Measurements from ENCODE around the gene SSTR4. TPM values are rescaled to one million over a fixed set of nuclear protein-coding genes. Genes with fewer than 3 reads are reported as not detected.
"Not testable (repeated sequence)": the region's sequence is repeated elsewhere in the genome, so short reads cannot be mapped to it uniquely, and the experiment has no call there.

The SSTR4 gene
- total RNA-seq, 2 donors from 2014 or later: not detected

DNA sequence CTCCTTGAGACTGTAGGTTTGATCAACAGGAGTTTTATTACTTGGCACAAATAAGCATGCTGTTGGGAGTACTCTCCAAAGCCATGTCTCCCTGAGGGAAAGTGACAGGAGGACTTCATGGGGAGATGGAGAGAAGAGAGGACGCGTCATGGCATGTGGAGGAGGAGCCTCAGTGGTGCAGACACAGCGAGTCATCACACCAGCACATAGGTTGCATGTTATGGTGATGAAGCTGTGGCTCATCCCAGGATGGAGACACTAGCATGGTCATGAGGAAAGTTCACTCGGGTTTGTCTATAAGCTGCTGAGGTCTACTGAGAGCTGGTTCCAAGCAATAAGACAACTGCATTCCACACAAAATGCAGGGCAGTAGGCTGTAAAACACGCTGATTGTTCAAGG is 13.2 kb upstream of the SSTR4 start:
- H3K27me3 ChIP-seq: no peaks in the 10 kb centered on the region
- ATAC-seq (no peak), DNase-seq (no peak)
- no peaks in the 10 kb centered on the region for H3K36me3 ChIP-seq (replicated peaks in 1 of 2; ENCODE audit: insufficient read depth in 1 of 2, low read depth in 2 of 2)
- H3K4me3 ChIP-seq: no peak overlapping the region
- no peaks in the 10 kb centered on the region for H3K9me3 ChIP-seq
- H3K27ac ChIP-seq: no peak overlapping the region
- TF ChIP-seq POLR2A (IDR thresholded peaks at IDR 0.05) (no peak), CTCF (IDR thresholded peaks at IDR 0.05) (no peak)
- H3K4me1 ChIP-seq: no peaks in the 10 kb centered on the region
- 89 to 92% methylated on average over 5 of the region's 5 CpGs for WGBS, 2 donors
- intact Hi-C loops (cut with DNase I): no loop called here

DNA sequence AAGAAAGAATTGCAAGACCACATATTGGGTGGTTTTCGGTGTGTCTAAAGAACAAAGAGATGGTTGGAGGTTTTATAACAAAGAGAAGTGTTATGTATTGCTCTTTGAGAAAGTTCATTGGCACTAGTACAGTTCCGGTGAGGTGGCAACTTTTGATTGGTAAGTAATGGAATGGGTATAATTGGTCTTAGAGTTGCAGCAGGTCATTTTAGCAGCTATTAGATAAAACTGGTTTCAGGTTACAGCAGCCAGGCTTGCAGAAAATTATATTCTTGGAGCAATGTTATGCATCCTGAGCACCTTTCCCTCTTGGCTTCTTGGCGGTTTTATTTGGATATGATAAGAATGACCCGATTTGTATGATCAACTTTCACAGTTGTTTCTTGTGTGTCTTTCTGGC is 12.3 kb upstream of the SSTR4 start:
- Histone ChIP-seq H3K27me3 (no peaks in the 10 kb centered on the region), H3K4me3 (no peak overlapping the region), H3K36me3 (replicated peaks in 1 of 2; ENCODE audit: insufficient read depth in 1 of 2, low read depth in 2 of 2) (no peaks in the 10 kb centered on the region), H3K9me3 (no peaks in the 10 kb centered on the region), H3K4me1 (no peaks in the 10 kb centered on the region), H3K27ac (no peak overlapping the region)
- TF ChIP-seq POLR2A (IDR thresholded peaks at IDR 0.05) (no peak), CTCF (IDR thresholded peaks at IDR 0.05) (no peak)
- WGBS, 2 donors: 44 to 45% methylated on average over 4 of the region's 4 CpGs
- intact Hi-C loops (cut with DNase I): no loop called here
- no peak for DNase-seq
- ATAC-seq: no peak

DNA sequence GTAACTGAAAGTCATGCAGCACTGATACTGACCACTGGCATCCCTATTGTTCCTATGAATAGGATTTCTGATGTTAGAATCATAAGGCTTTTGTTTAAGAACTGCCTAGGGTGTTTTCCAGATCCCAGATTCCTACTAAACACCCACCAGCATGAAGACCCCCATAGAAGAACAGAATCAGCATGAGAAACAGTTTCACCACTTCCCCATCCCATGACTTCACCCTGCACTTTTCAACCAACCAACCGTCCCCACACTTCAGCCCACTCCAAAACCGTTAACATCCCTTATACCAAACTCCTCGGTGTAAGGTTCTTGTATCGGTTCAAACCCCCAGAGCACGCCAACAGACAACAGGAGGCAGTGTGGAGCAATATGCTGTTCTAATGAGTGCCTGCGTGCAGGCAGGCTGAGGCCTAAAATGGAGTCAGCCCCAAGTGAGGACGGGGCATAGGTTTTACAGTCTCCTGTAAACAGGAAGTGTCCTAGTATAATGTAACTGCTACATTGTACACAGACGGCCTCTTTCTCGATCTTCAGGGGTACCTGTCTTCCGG is 11.4 kb upstream of the SSTR4 start:
- Histone ChIP-seq H3K27me3 (no peaks in the 10 kb centered on the region), H3K36me3 (replicated peaks in 1 of 2; ENCODE audit: insufficient read depth in 1 of 2, low read depth in 2 of 2) (no peaks in the 10 kb centered on the region), H3K27ac (no peak overlapping the region), H3K9me3 (no peaks in the 10 kb centered on the region), H3K4me1 (no peaks in the 10 kb centered on the region), H3K4me3 (no peak overlapping the region)
- WGBS, 2 donors: 85 to 89% methylated on average over 10 of the region's 10 CpGs
- DNase-seq (no peak), ATAC-seq (no peak)
- intact Hi-C loops (cut with DNase I): no loop called here
- TF ChIP-seq POLR2A (IDR thresholded peaks at IDR 0.05) (no peak), CTCF (IDR thresholded peaks at IDR 0.05) (no peak)

DNA sequence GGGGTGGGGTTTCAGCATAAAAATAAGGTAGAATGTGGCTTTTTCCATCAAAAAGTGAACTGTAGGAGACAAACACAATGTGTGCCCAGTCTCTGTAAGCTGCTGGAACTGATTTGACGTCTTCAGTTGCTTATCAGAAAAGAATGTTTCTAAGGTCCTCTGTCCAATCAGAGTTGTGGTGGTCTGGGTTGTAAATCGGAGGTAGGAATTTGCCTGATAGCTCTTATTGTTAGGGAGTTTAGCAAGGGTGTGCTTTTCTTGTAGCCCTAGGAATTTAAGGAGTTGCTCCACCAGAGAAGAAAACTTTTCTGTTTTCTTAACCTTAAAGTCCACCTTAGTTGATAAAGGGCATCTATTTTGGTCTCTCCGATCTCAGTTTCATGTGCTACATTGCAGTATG is 10.4 kb upstream of the SSTR4 start:
- Histone ChIP-seq H3K36me3 (replicated peaks in 1 of 2; ENCODE audit: insufficient read depth in 1 of 2, low read depth in 2 of 2) (no peaks in the 10 kb centered on the region), H3K4me3 (no peak overlapping the region), H3K27me3 (no peaks in the 10 kb centered on the region), H3K4me1 (no peaks in the 10 kb centered on the region), H3K9me3 (no peaks in the 10 kb centered on the region), H3K27ac (no peak overlapping the region)
- WGBS, 2 donors: 51 to 69% methylated on average over 3 of the region's 3 CpGs
- TF ChIP-seq POLR2A (IDR thresholded peaks at IDR 0.05) (no peak), CTCF (IDR thresholded peaks at IDR 0.05) (no peak)
- no peak for DNase-seq
- no peak for ATAC-seq
- intact Hi-C loops (cut with DNase I): no loop called here

DNA sequence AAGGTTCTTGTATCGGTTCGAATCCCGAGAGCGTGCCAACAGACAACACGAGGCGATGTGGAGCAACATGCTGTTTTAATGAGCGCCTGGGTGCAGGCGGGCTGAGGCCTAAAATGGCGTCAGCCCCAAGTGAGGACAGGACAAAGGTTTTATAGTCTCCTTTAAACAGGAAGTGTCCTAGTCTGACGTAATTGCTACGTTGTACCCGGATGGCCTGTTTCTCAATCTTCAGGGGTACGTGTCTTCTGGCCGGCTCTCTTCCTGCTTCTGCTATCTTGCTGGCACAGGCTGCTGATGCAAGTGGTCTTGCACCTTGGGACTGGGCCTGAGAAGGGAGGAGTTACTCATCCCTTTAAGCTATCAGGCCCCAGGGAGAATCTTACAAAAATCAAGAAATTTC is 9.6 kb upstream of the SSTR4 start:
- ATAC-seq; intact Hi-C loops (cut with DNase I): not testable (repeated sequence)

More for the DNA sequence above, 9.6 kb upstream of the SSTR4 start:
- H3K4me3 ChIP-seq; H3K36me3 ChIP-seq (replicated peaks in 1 of 2; ENCODE audit: insufficient read depth in 1 of 2, low read depth in 2 of 2); H3K27ac ChIP-seq; H3K9me3 ChIP-seq; H3K4me1 ChIP-seq; H3K27me3 ChIP-seq: not testable (repeated sequence)
- WGBS, 2 donors: 83 to 90% methylated on average over 14 of the region's 14 CpGs
- peak in 1 of 4 donors; percentile 65 for DNase-seq
